HG03135 (cell line): Measurements from ENCODE around the gene STX19.

ENCODE experiments used
- ATAC-seq: cut with Tn5 transposase; IDR thresholded peaks from one replicate; pipeline ENCODE4 v1.9.1; 2021; ENCODE audit warnings: mild to moderate bottlenecking, moderate library complexity; ENCODE audit not compliant: unreplicated experiment

STX19 gene

GRCh38 chr3:94036909-94037507 is 8.6 kb upstream of the STX19 start:
- no peak for ATAC-seq

GRCh38 chr3:94026623-94027022 is 1.8 kb downstream of the STX19 start:
- no peak for ATAC-seq

GRCh38 chr3:94024385-94024784 is 4.0 kb downstream of the STX19 start:
- no peak for ATAC-seq

GRCh38 chr3:94020293-94020692 is 8.1 kb downstream of the STX19 start:
- ATAC-seq: no peak

GRCh38 chr3:94019659-94020058 is 8.7 kb downstream of the STX19 start:
- ATAC-seq: no peak

GRCh38 chr3:94015025-94015424 is 13.4 kb downstream of the STX19 start:
- no peak for ATAC-seq

GRCh38 chr3:94012185-94012584 is 16.2 kb downstream of the STX19 start:
- ATAC-seq: no peak

- no peak for ATAC-seq
These were observed 17.1 kb downstream of the STX19 start for GRCh38 chr3:94011233-94011711.

- ATAC-seq: no peak
These were observed 18.8 kb downstream of the STX19 start for GRCh38 chr3:94009608-94010007.

- no peak for ATAC-seq
These were observed 20.1 kb downstream of the STX19 start for GRCh38 chr3:94008253-94008652.

GRCh38 chr3:94004301-94004910 is 24.0 kb downstream of the STX19 start:
- ATAC-seq: peak; percentile 90

GRCh38 chr3:94001827-94002495 is 26.4 kb downstream of the STX19 start:
- ATAC-seq: no peak

- no peak for ATAC-seq
These were observed 27.2 kb downstream of the STX19 start for GRCh38 chr3:94001191-94001590.

- no peak for ATAC-seq
These were observed 34.3 kb downstream of the STX19 start for GRCh38 chr3:93994056-93994455.

GRCh38 chr3:93992207-93992606 is 36.2 kb downstream of the STX19 start:
- ATAC-seq: no peak

GRCh38 chr3:93991631-93992030 is 36.8 kb downstream of the STX19 start:
- no peak for ATAC-seq

- ATAC-seq: no peak
These were observed 39.2 kb downstream of the STX19 start for GRCh38 chr3:93989241-93989640.

GRCh38 chr3:93988764-93989163 is 39.6 kb downstream of the STX19 start:
- no peak for ATAC-seq

- ATAC-seq: no peak
These were observed 40.1 kb downstream of the STX19 start for GRCh38 chr3:93988283-93988682.

GRCh38 chr3:93984618-93985017 is 43.8 kb downstream of the STX19 start:
- ATAC-seq: no peak

GRCh38 chr3:93983408-93983807 is 45.0 kb downstream of the STX19 start:
- no peak for ATAC-seq

- no peak for ATAC-seq
These were observed 46.7 kb downstream of the STX19 start for GRCh38 chr3:93981649-93982048.
